OCI-LY3 (cell line): ENCODE data around the gene DIAPH2.
"Not testable (repeated sequence)": the region's sequence is repeated elsewhere in the genome, so short reads cannot be mapped to it uniquely, and the experiment has no call there.

Source experiments
- H2AFZ ChIP-seq: fragments of 200-600, 300-600 bp; shearing (Covaris generic); 2 replicates; pipeline ENCODE4 v1.6.0; 2014; ENCODE audit warnings: antibody characterized with exemption, low read depth, low read length
- H3K27ac ChIP-seq: fragments of 200-600, 300-600 bp; sonication (generic); 2 replicates; pipeline ENCODE4 v1.5.1; 2014; ENCODE audit warnings: mild to moderate bottlenecking, low read length, moderate library complexity, mixed read lengths
- H3K27me3 ChIP-seq: fragments of 200-600, 300-600 bp; sonication (generic); 2 replicates; pipeline ENCODE4 v1.6.1; 2014; ENCODE audit warnings: low read depth, low read length, mixed read lengths
- H3K36me3 ChIP-seq: fragments of 200-600, 300-600 bp; sonication (generic); replicated peaks from 2 replicates; pipeline ENCODE3; 2014; ENCODE audit warnings: low read depth, low read length, mixed read lengths
- H3K4me1 ChIP-seq: fragments of 300-600, 200-600 bp; sonication (generic); 2 replicates; pipeline ENCODE4 v1.6.1; 2014; ENCODE audit warnings: low read length, mixed read lengths
- H3K4me2 ChIP-seq: fragments of 200-600, 300-600 bp; sonication (generic); 2 replicates; pipeline ENCODE4 v1.6.1; 2014; ENCODE audit warnings: low read length, mixed read lengths
- H3K4me3 ChIP-seq: fragments of 300-600, 200-600 bp; sonication (generic); 2 replicates; pipeline ENCODE4 v1.5.1; 2014; ENCODE audit warnings: antibody characterized with exemption, mild to moderate bottlenecking, low read length, moderate library complexity
- H3K79me2 ChIP-seq: fragments of 300-600, 200-600 bp; shearing (Covaris generic); 2 replicates; pipeline ENCODE4 v1.6.1; 2014; ENCODE audit warnings: mild to moderate bottlenecking, low read length, mixed read lengths
- H3K9ac ChIP-seq: fragments of 300-600, 200-600 bp; shearing (Covaris generic); 2 replicates; pipeline ENCODE4 v1.6.0; 2014; ENCODE audit warnings: mild to moderate bottlenecking, low read length, moderate library complexity
- H3K9me3 ChIP-seq: fragments of 200-600, 300-600 bp; shearing (Covaris generic); 2 replicates; pipeline ENCODE4 v1.6.1; 2014; ENCODE audit warnings: low read length, mixed read lengths; ENCODE audit not compliant: insufficient read depth
- H4K20me1 ChIP-seq: fragments of 200-600, 300-600 bp; sonication (generic); 2 replicates; pipeline ENCODE4 v1.6.1; 2016; ENCODE audit warnings: low read length, mixed read lengths; ENCODE audit not compliant: insufficient read depth
- EZH2phosphoT487 ChIP-seq: fragments of 200-600 bp; shearing (Covaris generic); IDR thresholded peaks from 2 replicates; pipeline ENCODE4 v1.6.1; 2018; ENCODE audit warnings: antibody characterized with exemption, mixed run types, low read depth
- TF ChIP-seq, protein P1 (sequence below): fragments of 200-600, 300-600 bp; sonication (generic); IDR thresholded peaks from 2 replicates; pipeline ENCODE4 v1.5.1; 2014; ENCODE audit warnings: antibody characterized with exemption, low read length, low read depth

Gene DIAPH2

GRCh38 chrX:97401586-97402136, 717.0 kb downstream of the DIAPH2 start:
- H3K4me1 ChIP-seq = peaks cover 48% of the 10 kb centered on the region
- no peak overlapping the region for H2AFZ ChIP-seq
- no peak overlapping the region for H3K9ac ChIP-seq
- peak overlapping the region; percentile 34 for H3K4me2 ChIP-seq
- TF ChIP-seq, protein P1, sequence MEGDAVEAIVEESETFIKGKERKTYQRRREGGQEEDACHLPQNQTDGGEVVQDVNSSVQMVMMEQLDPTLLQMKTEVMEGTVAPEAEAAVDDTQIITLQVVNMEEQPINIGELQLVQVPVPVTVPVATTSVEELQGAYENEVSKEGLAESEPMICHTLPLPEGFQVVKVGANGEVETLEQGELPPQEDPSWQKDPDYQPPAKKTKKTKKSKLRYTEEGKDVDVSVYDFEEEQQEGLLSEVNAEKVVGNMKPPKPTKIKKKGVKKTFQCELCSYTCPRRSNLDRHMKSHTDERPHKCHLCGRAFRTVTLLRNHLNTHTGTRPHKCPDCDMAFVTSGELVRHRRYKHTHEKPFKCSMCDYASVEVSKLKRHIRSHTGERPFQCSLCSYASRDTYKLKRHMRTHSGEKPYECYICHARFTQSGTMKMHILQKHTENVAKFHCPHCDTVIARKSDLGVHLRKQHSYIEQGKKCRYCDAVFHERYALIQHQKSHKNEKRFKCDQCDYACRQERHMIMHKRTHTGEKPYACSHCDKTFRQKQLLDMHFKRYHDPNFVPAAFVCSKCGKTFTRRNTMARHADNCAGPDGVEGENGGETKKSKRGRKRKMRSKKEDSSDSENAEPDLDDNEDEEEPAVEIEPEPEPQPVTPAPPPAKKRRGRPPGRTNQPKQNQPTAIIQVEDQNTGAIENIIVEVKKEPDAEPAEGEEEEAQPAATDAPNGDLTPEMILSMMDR = no peak
- no peak for TF ChIP-seq EZH2phosphoT487
- H3K27ac ChIP-seq = 0 out of 2 replicates have a peak overlapping the region, but pooled peaks have one; percentile 4
- H3K27me3 ChIP-seq = no peaks in the 10 kb centered on the region
- no peaks in the 10 kb centered on the region for H3K9me3 ChIP-seq
- no peaks in the 10 kb centered on the region for H3K36me3 ChIP-seq
- H4K20me1 ChIP-seq = no peaks in the 10 kb centered on the region
- H3K79me2 ChIP-seq = no peaks in the 10 kb centered on the region
- H3K4me3 ChIP-seq = no peak overlapping the region

- H3K4me1 ChIP-seq = peaks cover 48% of the 10 kb centered on the region
- TF ChIP-seq EZH2phosphoT487 = no peak
- TF ChIP-seq, protein P1 = no peak
- no peak overlapping the region for H2AFZ ChIP-seq
- H3K27ac ChIP-seq = no peak overlapping the region
- no peak overlapping the region for H3K9ac ChIP-seq
- H3K4me2 ChIP-seq = no peak overlapping the region
- H3K27me3 ChIP-seq = no peaks in the 10 kb centered on the region
- no peak overlapping the region for H3K4me3 ChIP-seq
- no peaks in the 10 kb centered on the region for H3K36me3 ChIP-seq
- no peaks in the 10 kb centered on the region for H3K79me2 ChIP-seq
- no peaks in the 10 kb centered on the region for H4K20me1 ChIP-seq
- H3K9me3 ChIP-seq = no peaks in the 10 kb centered on the region
These were observed 717.7 kb downstream of the DIAPH2 start for GRCh38 chrX:97402333-97402732.

DNA sequence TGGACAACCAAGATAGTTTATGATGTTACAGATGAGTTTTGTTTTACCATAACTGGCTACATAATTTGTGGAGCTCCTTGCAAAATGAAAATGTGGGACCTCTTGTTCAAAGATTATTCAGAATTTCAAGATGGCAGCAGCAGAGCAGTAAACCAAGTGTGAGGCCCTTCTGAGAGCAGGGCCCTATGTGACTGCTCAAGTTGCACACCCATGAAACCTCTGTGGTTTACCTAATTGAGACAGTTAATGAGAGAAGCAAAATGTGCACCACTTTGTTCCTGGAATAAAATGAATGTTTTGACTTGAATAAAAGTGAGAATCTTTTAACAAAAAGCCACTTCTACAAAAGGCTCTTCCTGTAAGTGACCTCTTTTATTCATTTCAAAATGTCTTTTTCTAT, 718.3 kb downstream of the DIAPH2 start:
- H3K27me3 ChIP-seq = no peaks in the 10 kb centered on the region
- TF ChIP-seq EZH2phosphoT487 = no peak
- TF ChIP-seq, protein P1 = no peak

GRCh38 chrX:97405031-97405660, 720.5 kb downstream of the DIAPH2 start:
- peaks cover 37% of the 10 kb centered on the region for H3K4me1 ChIP-seq
- H3K4me2 ChIP-seq = no peak overlapping the region
- H3K9ac ChIP-seq = no peak overlapping the region
- H3K27ac ChIP-seq = no peak overlapping the region
- no peak overlapping the region for H2AFZ ChIP-seq
- no peaks in the 10 kb centered on the region for H3K36me3 ChIP-seq
- no peaks in the 10 kb centered on the region for H3K27me3 ChIP-seq
- no peak overlapping the region for H3K4me3 ChIP-seq
- no peaks in the 10 kb centered on the region for H3K79me2 ChIP-seq
- no peaks in the 10 kb centered on the region for H3K9me3 ChIP-seq
- TF ChIP-seq EZH2phosphoT487 = no peak
- TF ChIP-seq, protein P1 = no peak
- no peaks in the 10 kb centered on the region for H4K20me1 ChIP-seq

More for the DNA sequence above, 718.3 kb downstream of the DIAPH2 start:
- Histone ChIP-seq H3K79me2 (no peaks in the 10 kb centered on the region), H3K27ac (no peak overlapping the region), H3K4me3 (no peak overlapping the region), H3K4me1 (peaks cover 48% of the 10 kb centered on the region), H3K36me3 (no peaks in the 10 kb centered on the region), H3K9ac (no peak overlapping the region), H4K20me1 (no peaks in the 10 kb centered on the region), H2AFZ (no peak overlapping the region), H3K4me2 (no peak overlapping the region), H3K9me3 (no peaks in the 10 kb centered on the region)

DNA sequence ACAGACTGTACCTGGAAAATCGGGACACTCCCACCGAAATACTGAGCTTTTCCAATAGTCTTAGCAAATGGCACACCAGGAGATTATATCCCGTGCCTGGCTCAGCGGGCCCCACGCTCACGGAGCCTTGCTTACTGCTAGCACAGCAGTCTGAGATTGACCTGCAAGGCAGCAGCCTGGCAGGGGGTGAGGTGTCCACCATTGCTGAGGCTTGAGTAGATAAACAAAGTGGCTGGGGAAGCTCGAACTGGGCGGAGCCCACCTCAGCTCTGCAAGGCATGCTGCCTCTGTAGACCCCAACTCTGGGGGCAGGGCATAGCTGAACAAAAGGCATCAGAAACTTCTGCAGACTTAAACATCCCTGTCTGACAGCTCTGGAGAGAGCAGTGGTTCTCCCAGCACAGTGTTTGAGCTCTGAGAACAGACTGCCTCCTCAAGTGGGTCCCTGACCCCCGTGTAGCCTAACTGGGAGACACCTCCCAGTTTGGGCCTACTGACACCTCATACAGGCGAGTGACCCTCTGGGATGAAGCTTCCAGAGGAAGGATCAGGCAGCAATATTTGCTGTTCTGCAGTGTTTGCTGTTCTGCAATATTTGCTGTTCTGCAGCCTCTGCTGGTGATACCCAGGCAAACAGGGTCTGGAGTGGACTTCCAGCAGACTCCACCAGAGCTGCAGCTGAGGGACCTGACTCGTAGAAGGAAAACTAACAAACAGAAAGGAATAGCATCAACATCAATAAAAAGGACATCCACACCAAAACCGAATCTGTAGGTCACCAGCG, 725.2 kb downstream of the DIAPH2 start:
- H2AFZ ChIP-seq, H3K27ac ChIP-seq, H3K4me3 ChIP-seq, H3K36me3 ChIP-seq, H3K9me3 ChIP-seq, H3K9ac ChIP-seq, H3K4me1 ChIP-seq, H3K79me2 ChIP-seq, H3K27me3 ChIP-seq, H3K4me2 ChIP-seq, H4K20me1 ChIP-seq: not testable (repeated sequence)
